ENCODE results near the gene PGAM2. TPM values are rescaled to one million over a fixed set of nuclear protein-coding genes. Genes with fewer than 3 reads are reported as not detected.

Gene PGAM2
- total RNA-seq, 4 donors from 2014 or later, result 2.3 to 5.0 TPM; not detected in 2

DNA sequence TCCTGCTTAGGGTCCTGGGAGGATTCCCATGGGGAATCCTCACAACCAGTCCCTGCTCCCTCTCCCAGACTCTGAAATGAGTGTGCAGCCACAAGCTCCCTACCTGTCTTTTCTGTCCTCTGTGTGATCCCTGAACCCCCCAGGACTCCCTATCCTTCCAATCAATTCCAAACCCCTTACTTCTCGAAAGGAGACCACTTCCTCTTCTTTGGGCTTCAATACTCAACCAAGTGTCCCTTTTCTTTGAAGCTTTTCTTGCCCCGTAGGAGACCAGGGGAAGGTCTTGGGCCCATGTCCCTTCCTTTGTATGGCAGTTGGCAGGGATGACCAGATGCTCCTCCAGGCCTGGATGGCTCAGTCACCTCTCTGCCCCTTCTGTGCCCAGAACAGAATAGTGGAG, 40.5 kb upstream of the PGAM2 start:
- H3K27ac ChIP-seq, result peak overlapping the region; percentile 92
- WGBS, result 54% methylated on average over 2 of the region's 2 CpGs
- TF ChIP-seq EP300 (IDR thresholded peaks at IDR 0.05) (no peak), POLR2AphosphoS5 (IDR thresholded peaks at IDR 0.05) (no peak), POLR2A (IDR thresholded peaks at IDR 0.05) (no peak)
- TF ChIP-seq, protein P1, sequence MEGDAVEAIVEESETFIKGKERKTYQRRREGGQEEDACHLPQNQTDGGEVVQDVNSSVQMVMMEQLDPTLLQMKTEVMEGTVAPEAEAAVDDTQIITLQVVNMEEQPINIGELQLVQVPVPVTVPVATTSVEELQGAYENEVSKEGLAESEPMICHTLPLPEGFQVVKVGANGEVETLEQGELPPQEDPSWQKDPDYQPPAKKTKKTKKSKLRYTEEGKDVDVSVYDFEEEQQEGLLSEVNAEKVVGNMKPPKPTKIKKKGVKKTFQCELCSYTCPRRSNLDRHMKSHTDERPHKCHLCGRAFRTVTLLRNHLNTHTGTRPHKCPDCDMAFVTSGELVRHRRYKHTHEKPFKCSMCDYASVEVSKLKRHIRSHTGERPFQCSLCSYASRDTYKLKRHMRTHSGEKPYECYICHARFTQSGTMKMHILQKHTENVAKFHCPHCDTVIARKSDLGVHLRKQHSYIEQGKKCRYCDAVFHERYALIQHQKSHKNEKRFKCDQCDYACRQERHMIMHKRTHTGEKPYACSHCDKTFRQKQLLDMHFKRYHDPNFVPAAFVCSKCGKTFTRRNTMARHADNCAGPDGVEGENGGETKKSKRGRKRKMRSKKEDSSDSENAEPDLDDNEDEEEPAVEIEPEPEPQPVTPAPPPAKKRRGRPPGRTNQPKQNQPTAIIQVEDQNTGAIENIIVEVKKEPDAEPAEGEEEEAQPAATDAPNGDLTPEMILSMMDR (IDR thresholded peaks at IDR 0.05), result no peak
- H3K4me1 ChIP-seq, result peaks cover 54% of the 10 kb centered on the region
- peak overlapping the region; percentile 51 for H3K4me3 ChIP-seq
- H3K27me3 ChIP-seq, result peaks cover 6% of the 10 kb centered on the region
- H3K9me3 ChIP-seq, result no peaks in the 10 kb centered on the region
- no peak for DNase-seq (ENCODE audit: low spot score in 2 of 2)
- H3K36me3 ChIP-seq, result peaks cover 27% of the 10 kb centered on the region

- Histone ChIP-seq H3K4me1 (peaks cover 54% of the 10 kb centered on the region), H3K9me3 (no peaks in the 10 kb centered on the region), H3K27me3 (peaks cover 6% of the 10 kb centered on the region), H3K27ac (peak overlapping the region; percentile 92), H3K36me3 (peaks cover 21% of the 10 kb centered on the region), H3K4me3 (peak overlapping the region; percentile 51)
- DNase-seq (ENCODE audit: low spot score in 2 of 2), result no peak
- WGBS, result 22% methylated on average over 18 of the region's 28 CpGs
- TF ChIP-seq POLR2A (IDR thresholded peaks at IDR 0.05), result no peak
- TF ChIP-seq POLR2AphosphoS5 (IDR thresholded peaks at IDR 0.05), result peak in 2 of 3 donors; percentile 9 to 44
Observed at GRCh38 chr7:44104860-44105771, 39.7 kb upstream of the PGAM2 start.

DNA sequence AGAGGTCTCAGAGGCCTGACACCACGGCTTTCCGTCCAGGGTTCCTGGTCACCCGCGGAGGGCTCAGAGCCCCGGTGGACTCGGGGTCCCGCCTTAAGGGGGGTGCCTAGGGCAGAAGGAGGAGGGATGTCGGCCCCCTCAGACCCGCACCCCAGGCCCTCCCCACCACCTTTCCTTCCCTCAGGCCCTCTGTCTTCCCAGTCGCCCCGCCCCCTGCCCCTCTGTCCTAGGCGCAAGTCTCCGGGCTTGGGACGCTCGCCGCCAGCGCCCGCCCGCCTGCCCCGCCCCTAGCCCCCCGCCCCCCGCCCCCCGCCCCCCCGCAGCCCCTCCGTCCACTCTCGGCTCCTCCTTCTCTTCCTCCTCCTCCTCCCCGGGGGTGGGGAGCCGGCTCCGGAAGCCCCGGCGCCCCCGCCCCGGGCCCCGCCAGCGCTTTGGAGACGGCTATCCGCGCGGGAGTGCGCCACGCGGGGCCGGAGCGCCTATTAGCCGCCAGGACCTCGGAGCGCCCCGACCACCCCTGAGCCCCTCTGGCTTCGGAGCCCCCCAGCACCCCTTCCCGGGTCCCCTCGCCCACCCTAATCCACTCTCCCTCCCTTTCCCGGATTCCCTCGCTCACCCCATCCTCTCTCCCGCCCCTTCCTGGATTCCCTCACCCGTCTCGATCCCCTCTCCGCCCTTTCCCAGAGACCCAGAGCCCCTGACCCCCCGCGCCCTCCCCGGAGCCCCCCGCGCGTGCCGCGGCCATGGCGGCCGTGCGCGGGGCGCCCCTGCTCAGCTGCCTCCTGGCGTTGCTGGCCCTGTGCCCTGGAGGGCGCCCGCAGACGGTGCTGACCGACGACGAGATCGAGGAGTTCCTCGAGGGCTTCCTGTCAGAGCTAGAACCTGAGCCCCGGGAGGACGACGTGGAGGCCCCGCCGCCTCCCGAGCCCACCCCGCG, 38.8 kb upstream of the PGAM2 start, which contains the start of gene AEBP1:
AEBP1 (plus strand) TSS at position 423 of the 937 bp plus-strand sequence; CDS start at position 744, 321 bp downstream.
- WGBS, result 8% methylated on average over 54 of the region's 87 CpGs
- Histone ChIP-seq H3K27me3 (peaks cover 6% of the 10 kb centered on the region), H3K4me1 (peaks cover 55% of the 10 kb centered on the region)

GRCh38 chr7:44103566-44103922, 38.2 kb upstream of the PGAM2 start:
- WGBS, result 80% methylated on average over 2 of the region's 8 CpGs
- TF ChIP-seq POLR2A (IDR thresholded peaks at IDR 0.05), result no peak
- TF ChIP-seq EP300 (IDR thresholded peaks at IDR 0.05), result no peak
- TF ChIP-seq POLR2AphosphoS5 (IDR thresholded peaks at IDR 0.05), result no peak
- TF ChIP-seq, protein P1 (IDR thresholded peaks at IDR 0.05), result no peak
- Histone ChIP-seq H3K4me3 (peak overlapping the region; percentile 51), H3K27me3 (peaks cover 6% of the 10 kb centered on the region), H3K9me3 (no peaks in the 10 kb centered on the region), H3K36me3 (peaks cover 12% of the 10 kb centered on the region), H3K4me1 (peaks cover 55% of the 10 kb centered on the region), H3K27ac (peak overlapping the region; percentile 92)
- no peak for DNase-seq (ENCODE audit: low spot score in 2 of 2)

More for the DNA sequence above, 38.8 kb upstream of the PGAM2 start, which contains the start of gene AEBP1:
- TF ChIP-seq POLR2A (IDR thresholded peaks at IDR 0.05), result no peak
- TF ChIP-seq, protein P1 (IDR thresholded peaks at IDR 0.05), result no peak
- no peak for TF ChIP-seq POLR2AphosphoS5 (IDR thresholded peaks at IDR 0.05)
- no peak for TF ChIP-seq EP300 (IDR thresholded peaks at IDR 0.05)
- H3K36me3 ChIP-seq, result peaks cover 12% of the 10 kb centered on the region
- H3K9me3 ChIP-seq, result no peaks in the 10 kb centered on the region
- peak within 1 kb of the TSS; percentile 51 for H3K4me3 ChIP-seq
- H3K27ac ChIP-seq, result peak within 1 kb of the TSS; percentile 92
- no peak for DNase-seq (ENCODE audit: low spot score in 2 of 2)

DNA sequence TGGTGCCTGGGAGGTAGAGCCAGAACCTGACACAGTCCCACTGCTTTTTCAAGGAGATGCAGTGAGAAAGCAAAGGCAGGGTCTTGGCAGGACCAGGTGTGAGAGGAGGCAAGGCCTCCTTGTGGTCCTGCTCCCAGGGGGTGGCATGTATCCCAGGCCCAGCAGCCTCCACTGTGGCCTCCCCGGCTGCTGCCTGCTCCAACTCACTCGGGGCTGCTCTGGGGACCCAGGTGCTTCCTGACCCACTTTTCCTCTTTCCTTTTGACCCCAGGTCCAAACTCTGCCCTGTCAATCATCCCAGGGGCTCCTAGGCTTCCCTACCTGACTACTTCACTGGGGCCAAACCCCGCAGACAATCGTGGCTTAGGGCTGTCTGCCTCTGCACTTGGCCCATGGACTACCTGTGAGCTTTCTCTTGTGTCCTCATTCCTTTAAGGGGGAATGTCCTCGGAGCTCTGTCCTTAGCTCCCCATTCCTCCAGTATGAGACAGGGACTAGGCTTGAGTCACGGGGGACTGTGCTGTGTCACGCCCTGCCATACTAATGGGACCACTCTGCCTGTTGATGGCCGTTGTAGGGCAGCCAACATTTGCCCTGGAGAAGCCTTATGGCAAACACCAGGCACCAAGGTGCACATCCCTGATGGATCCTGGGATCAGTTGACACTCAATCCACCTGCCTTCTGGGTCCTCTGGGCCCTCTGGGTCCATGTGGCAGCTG, 37.6 kb upstream of the PGAM2 start:
- Histone ChIP-seq H3K4me3 (no peak overlapping the region), H3K36me3 (peaks cover 7% of the 10 kb centered on the region), H3K9me3 (no peaks in the 10 kb centered on the region), H3K27ac (peak overlapping the region; percentile 92), H3K27me3 (peaks cover 6% of the 10 kb centered on the region), H3K4me1 (peaks cover 55% of the 10 kb centered on the region)
- TF ChIP-seq POLR2AphosphoS5 (IDR thresholded peaks at IDR 0.05) (no peak), POLR2A (IDR thresholded peaks at IDR 0.05) (no peak), EP300 (IDR thresholded peaks at IDR 0.05) (no peak)
- TF ChIP-seq, protein P1 (IDR thresholded peaks at IDR 0.05), result no peak
- 67% methylated on average over 8 of the region's 8 CpGs for WGBS
- no peak for DNase-seq (ENCODE audit: low spot score in 2 of 2)

Measured in suprapubic skin (tissue), 4 donors.